A549 treated with DMSO at 1 μM for 4 hours (cell line): ENCODE measurements around the gene PLOD3. TPM values are rescaled to one million over a fixed set of nuclear protein-coding genes. Genes with fewer than 3 reads are reported as not detected.

Source experiments
- total RNA-seq: library from RNA; stranded (reverse); fragments of 200-300 nt; extraction: Qiagen RNA extraction; gene quantifications from 5 replicates; pipeline ENCODE4 v1.2.3, GENCODE V29; 2022; ENCODE audit warnings: low read depth

PLOD3 gene, protein sequence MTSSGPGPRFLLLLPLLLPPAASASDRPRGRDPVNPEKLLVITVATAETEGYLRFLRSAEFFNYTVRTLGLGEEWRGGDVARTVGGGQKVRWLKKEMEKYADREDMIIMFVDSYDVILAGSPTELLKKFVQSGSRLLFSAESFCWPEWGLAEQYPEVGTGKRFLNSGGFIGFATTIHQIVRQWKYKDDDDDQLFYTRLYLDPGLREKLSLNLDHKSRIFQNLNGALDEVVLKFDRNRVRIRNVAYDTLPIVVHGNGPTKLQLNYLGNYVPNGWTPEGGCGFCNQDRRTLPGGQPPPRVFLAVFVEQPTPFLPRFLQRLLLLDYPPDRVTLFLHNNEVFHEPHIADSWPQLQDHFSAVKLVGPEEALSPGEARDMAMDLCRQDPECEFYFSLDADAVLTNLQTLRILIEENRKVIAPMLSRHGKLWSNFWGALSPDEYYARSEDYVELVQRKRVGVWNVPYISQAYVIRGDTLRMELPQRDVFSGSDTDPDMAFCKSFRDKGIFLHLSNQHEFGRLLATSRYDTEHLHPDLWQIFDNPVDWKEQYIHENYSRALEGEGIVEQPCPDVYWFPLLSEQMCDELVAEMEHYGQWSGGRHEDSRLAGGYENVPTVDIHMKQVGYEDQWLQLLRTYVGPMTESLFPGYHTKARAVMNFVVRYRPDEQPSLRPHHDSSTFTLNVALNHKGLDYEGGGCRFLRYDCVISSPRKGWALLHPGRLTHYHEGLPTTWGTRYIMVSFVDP
- total RNA-seq, result 68.0 to 84.6 TPM (median 78.5 TPM) in 5 replicates

GRCh38 chr7:101217388-101218235 lies at the start of gene PLOD3, which contains the start of gene ZNHIT1:
Gene PLOD3 (minus strand): TSS chr7:101217581. CDS start chr7:101217274, 307 bp downstream.
Gene ZNHIT1 (plus strand): TSS chr7:101218165. CDS start chr7:101218196, 31 bp downstream.

DNA sequence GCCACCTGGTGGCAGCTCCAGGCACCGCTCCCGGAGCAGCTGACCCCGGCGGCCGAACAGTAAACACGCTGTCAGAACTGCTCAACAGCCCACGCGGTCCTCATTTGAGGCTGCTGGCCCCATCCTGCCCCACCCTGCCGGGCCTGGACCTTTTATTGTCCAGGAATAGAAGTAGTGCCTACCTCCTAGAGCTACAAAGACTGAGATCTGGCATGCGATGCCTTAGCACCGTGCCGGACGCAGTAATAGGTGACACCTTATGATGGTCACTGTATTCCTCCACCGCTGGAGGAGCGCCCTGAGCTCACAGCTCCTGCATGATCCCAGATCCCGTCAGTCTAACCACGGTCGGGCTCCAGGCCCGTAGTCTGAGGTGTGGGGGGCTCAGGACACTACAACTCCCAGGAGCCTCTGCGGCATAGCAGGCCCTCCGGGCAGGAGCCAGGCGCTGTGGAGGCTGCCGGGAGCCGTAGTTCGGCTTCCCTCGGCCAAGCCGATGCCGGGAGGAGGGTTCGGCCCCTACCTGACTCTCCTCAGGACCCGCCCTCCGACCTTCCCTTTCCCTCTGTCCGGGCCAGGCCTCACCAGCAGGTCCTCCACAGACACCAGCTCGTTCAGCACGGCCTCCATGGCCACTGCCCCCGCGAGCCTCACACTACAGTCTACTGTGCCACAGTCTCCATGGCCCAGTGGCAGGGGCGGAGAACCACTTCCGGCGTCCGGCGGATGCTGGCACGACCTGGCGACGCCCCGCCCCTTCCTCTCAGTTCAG lies 27.2 kb upstream of the PLOD3 start, which contains the start of gene FIS1:
FIS1 (minus strand) TSS at position 707 of the 772 bp plus-strand sequence; CDS start at position 630, 77 bp downstream.

DNA sequence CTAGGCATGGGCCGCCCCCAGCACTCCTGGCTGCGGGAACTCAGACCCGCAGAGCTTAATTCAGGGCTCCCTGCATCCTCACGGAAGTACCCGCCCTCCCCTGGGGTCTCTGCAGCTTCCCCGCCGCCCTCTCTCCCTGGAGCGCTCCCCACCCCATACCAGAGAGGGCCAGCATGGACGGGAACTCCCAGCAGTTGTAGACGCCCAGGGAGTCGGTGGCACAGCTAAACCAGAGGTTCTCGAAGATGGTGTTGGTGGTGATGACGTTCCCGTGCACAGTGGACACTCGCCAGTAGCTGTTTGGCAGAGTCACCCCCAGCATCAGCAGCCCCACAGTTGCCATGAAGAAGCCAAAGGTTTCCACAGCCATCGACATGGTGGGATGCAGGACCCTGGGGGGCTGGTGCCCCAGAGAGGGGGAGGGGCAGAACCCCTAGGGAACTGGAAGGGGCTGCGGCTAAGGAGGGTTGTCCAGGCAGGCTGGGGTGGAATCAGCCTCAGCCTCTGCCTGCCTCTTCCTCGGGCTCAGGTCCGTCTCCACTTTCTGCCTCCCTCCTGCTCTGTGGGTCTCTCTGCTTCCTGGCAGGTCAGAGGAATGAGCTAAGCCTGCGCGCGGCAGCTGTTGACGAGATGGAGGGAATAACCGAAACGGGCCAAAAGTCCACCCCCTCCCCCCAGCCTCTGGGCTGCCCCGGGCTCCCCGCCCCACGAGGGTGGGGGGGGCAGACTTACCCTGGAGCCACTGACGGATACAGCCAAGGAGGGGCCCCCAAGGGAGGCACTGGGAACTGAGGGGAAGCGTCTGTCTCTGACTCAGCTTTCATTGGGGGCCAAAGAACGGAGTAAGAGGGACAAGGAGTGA lies 20.1 kb upstream of the PLOD3 start, which contains the start of gene CLDN15:
CLDN15 (minus strand) TSS at position 597 of the 862 bp plus-strand sequence; CDS start at position 376, 221 bp downstream.

GRCh38 chr7:101200862-101201599 lies 16.4 kb downstream of the PLOD3 start, which contains the start of gene MOGAT3:
Gene MOGAT3 (minus strand): TSS chr7:101201036. CDS start chr7:101200854, 182 bp downstream.

DNA sequence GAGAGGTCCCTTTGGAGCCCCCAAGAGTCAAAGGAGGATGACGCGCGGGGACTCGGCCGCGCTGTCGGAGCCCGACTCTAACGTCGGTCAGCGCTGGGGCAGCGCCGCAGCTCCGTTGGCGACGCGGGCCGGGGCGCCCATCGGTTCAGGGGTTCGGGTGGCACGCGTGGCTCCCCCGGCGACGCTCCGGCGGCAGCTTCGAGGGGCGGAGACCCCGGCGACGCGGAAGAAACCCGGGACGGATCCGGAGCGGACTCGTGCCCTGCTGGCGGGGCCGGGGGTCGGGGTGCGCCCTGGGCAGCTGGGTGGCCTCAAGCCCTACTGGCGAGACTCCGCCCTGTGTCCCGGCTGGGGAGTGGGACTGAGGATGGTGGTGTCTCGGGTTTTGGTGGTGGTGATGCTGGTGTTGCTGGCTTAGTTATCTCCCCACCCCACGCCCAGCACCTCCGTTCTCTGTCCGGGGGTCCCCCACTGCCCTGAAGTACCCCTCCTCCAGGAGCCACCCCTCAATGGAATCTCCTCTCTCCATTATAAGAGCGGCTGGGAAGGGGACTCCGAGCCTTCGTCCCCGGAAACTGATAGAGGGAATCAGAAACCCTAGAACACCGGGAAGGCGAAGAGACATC lies 37.1 kb downstream of the PLOD3 start, which contains the start of gene NAT16:
NAT16 (minus strand) TSS at position 164 of the 626 bp plus-strand sequence. CDS start 5,486 bp downstream, outside the sequence.

DNA sequence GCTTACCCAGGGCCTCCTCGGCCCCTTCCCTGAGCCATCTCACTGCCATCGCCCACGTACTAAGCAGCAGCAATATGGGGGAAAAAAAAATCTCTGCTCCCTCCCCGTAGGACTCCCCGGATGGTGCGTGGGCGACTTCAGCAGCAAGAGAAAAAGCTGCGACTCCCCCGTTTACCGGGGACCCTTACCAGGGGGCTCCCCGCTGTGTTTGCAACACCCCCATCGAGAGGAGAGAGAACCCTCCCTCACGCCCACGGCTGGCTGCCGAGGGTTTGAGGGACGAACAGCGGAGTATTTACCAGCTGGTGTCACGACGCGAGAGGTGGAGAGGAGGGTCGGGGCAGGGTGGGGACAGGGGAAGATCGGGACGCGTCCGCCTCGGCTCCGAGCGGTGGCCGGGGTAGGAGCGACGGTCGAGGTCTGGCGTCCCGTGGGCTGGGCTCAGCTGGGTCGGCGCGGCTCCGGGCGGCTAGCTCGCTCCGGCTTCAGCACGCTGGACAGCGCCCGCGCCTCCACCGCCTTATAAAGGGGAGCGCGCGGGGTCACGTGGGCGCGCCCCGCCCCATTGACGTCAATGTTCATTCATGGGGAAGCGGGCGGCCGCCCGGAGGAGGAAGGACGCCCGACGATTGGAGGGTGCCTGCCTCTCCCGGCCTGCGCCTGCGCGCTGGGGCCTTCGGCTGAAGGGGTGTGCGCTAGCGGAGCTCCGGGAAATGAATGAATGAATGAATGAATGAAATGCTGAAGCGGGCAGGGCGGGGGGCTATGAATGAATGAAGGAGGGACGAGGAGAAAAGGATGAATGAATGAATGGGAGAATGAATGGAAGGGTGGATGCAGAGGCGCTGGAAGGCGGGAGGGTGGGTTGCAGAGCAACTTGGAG lies 52.1 kb downstream of the PLOD3 start, which contains the start of gene VGF:
VGF (minus strand) TSS at position 495 of the 883 bp plus-strand sequence. CDS start 726 bp downstream, outside the sequence.

Other genes starting within 250 kb of the PLOD3 start
- 15.5 to 19.1 TPM (median 18.6 TPM) in 5 replicates for gene MUC12, start 248.0 kb downstream of the PLOD3 start, total RNA-seq
- 0.01 to 0.05 TPM (median 0.02 TPM) in 5 replicates for gene MUC17, start 197.5 kb downstream of the PLOD3 start, total RNA-seq
- gene TRIM56, start 132.1 kb downstream of the PLOD3 start, total RNA-seq, result 7.7 to 12.6 TPM (median 12.3 TPM) in 5 replicates
- gene SERPINE1, start 90.5 kb downstream of the PLOD3 start, total RNA-seq, result 793 to 966 TPM (median 846 TPM) in 5 replicates
- 137 to 151 TPM (median 144 TPM) in 5 replicates for gene AP1S1, start 63.1 kb downstream of the PLOD3 start, total RNA-seq
- 7.8 to 23.5 TPM (median 15.1 TPM) in 5 replicates for gene VGF, start 52.0 kb downstream of the PLOD3 start, total RNA-seq
- gene NAT16, start 37.3 kb downstream of the PLOD3 start, total RNA-seq, result 0.09 to 0.28 TPM (median 0.17 TPM) in 5 replicates
- not detected in 5 replicates for gene MOGAT3, start 16.5 kb downstream of the PLOD3 start, total RNA-seq
- 74.0 to 96.8 TPM (median 90.4 TPM) in 5 replicates for gene ZNHIT1, start 584 bp upstream of the PLOD3 start, total RNA-seq
- 7.1 to 16.5 TPM (median 12.2 TPM) in 5 replicates for gene CLDN15, start 20.2 kb upstream of the PLOD3 start, total RNA-seq
- 132 to 143 TPM (median 139 TPM) in 5 replicates for gene FIS1, start 27.5 kb upstream of the PLOD3 start, total RNA-seq
- gene IFT22, start 104.2 kb upstream of the PLOD3 start, total RNA-seq, result 50.8 to 53.4 TPM (median 51.6 TPM) in 5 replicates
- gene COL26A1, start 145.3 kb upstream of the PLOD3 start, total RNA-seq, result 0.21 to 0.58 TPM (median 0.49 TPM) in 5 replicates